Measurements from ENCODE around the gene SPRY1.

- TF ChIP-seq POLR2A (IDR thresholded peaks at IDR 0.05; ENCODE audit: low read depth, low read length): no peak
- TF ChIP-seq POLR2AphosphoS5 (IDR thresholded peaks at IDR 0.05; ENCODE audit: low read depth, low read length): no peak
- no peak for TF ChIP-seq PAX5 (IDR thresholded peaks at IDR 0.05; ENCODE audit: insufficient read depth, low read length, severe bottlenecking)
- TF ChIP-seq SPI1 (IDR thresholded peaks at IDR 0.05; ENCODE audit: low read depth, low read length): no peak
- no peak for TF ChIP-seq TAF1 (IDR thresholded peaks at IDR 0.05; ENCODE audit: low read depth, low read length)
- TF ChIP-seq POU2F2 (IDR thresholded peaks at IDR 0.05; ENCODE audit: low read depth, low read length): no peak
Measured at GRCh38 chr4:123411514-123411913, 14.9 kb downstream of the SPRY1 start.
